HepG2 (cell line): ENCODE data around the gene NUDT21. TPM values are rescaled to one million over a fixed set of nuclear protein-coding genes. Genes with fewer than 3 reads are reported as not detected.

Experiments used
- ATAC-seq: fragments of 200-7000 bp; cut with Tn5 transposase; 3 replicates; pipeline ENCODE4 v1.9.1; 2020; ENCODE audit warnings: mild to moderate bottlenecking, moderate library complexity
- BruUV-seq: library from RNA; stranded (reverse); fragments of 400-500 nt; replicated peaks from 2 replicates; lab custom pipeline; 2021; lab: Mats Ljungman, UMichigan
- CTCF ChIA-PET: fragments of 300-600 bp; formaldehyde crosslinking; extraction: SDS; loops from one replicate; lab custom pipeline; 2021; ENCODE audit warnings: low total read pairs, inconsistent platforms, low intra/inter-chr PET ratio; lab: Yijun Ruan, JAX
- POLR2A ChIA-PET: fragments of 350-600 bp; sonication (Branson Sonifier 250); formaldehyde crosslinking; loops from one replicate; lab custom pipeline; 2020; ENCODE audit warnings: antibody characterized with exemption, inconsistent platforms; lab: Yijun Ruan, JAX
- DNase-seq: peaks from one replicate; pipeline ENCODE4 v3.0.0-alpha.2; 2015; ENCODE audit warnings: low spot score
- FAIRE-seq: peaks from 3 replicates; lab custom pipeline; 2011; peaks lifted over from hg19 to GRCh38; lab: Jason Lieb, UNC
- H2AFZ ChIP-seq: one replicate; pipeline ENCODE4 v1.6.1; 2011; ENCODE audit warnings: low read length, inconsistent platforms
- H3K27ac ChIP-seq: fragments of 300-600 bp; 3 replicates; pipeline ENCODE4 v1.8.0; 2011; ENCODE audit warnings: mixed run types, mild to moderate bottlenecking, mixed read lengths, low read length, inconsistent platforms; ENCODE audit not compliant: insufficient read depth; ENCODE audit errors: extremely low read length
- H3K27me3 ChIP-seq, 2 experiments: fragments of 200-600 bp in 1 of 2; 2 replicates in 1 of 2; 3 replicates in 1 of 2; pipeline versions ENCODE4 v1.6.0 to v1.8.0; 2011; ENCODE audit warnings: low read length in 2 of 2, mild to moderate bottlenecking in 2 of 2, moderate library complexity in 2 of 2, inconsistent platforms in 1 of 2; ENCODE audit not compliant: insufficient read depth in 2 of 2, control insufficient read depth in 1 of 2
- H3K36me3 ChIP-seq, 2 experiments: fragments of 200-600 bp in 1 of 2; replicated peaks in 1 of 2; 2 replicates in 1 of 2; 3 replicates in 1 of 2; pipeline versions ENCODE4 v1.5.1 to v1.8.0; 2011; ENCODE audit warnings: low read length in 2 of 2, inconsistent platforms in 1 of 2; ENCODE audit not compliant: insufficient read depth in 2 of 2, control insufficient read depth in 1 of 2
- H3K4me1 ChIP-seq: 2 replicates; pipeline ENCODE4 v1.5.1; 2012; ENCODE audit warnings: low read length, inconsistent platforms; ENCODE audit not compliant: insufficient read depth
- H3K4me2 ChIP-seq: 2 replicates; pipeline ENCODE4 v1.6.0; 2011; ENCODE audit warnings: low read depth, low read length, inconsistent platforms
- H3K4me3 ChIP-seq, 3 experiments: fragments of 200-600 bp in 1 of 3; sonication (generic), shearing (Covaris generic) in 1 of 3; replicated peaks in 1 of 3; 2 replicates each; pipeline ENCODE4 v1.5.1; 2011 to 2016; ENCODE audit warnings: low read length in 3 of 3, inconsistent platforms in 2 of 3, low read depth in 2 of 3, mild to moderate bottlenecking in 2 of 3, control low read depth in 1 of 3, mixed read lengths in 1 of 3; ENCODE audit not compliant: insufficient read depth in 1 of 3
- H3K79me2 ChIP-seq: one replicate; pipeline ENCODE4 v1.6.1; 2011; ENCODE audit warnings: low read length, inconsistent platforms; ENCODE audit not compliant: insufficient read depth
- H3K9ac ChIP-seq: 2 replicates; pipeline ENCODE4 v1.6.0; 2011; ENCODE audit warnings: mild to moderate bottlenecking, low read depth, low read length, inconsistent platforms; ENCODE audit not compliant: insufficient read depth
- H3K9me3 ChIP-seq: 2 replicates; pipeline ENCODE4 v1.5.1; 2012; ENCODE audit warnings: mild to moderate bottlenecking, low read length
- H4K20me1 ChIP-seq: 2 replicates; pipeline ENCODE4 v1.6.0; 2011; ENCODE audit warnings: inconsistent platforms, mild to moderate bottlenecking, low read length, moderate library complexity; ENCODE audit not compliant: insufficient read depth
- ATM ChIP-seq: fragments of 450-650 bp; IDR thresholded peaks from 2 replicates; pipeline ENCODE4 v1.7.1; 2017; ENCODE audit warnings: mild to moderate bottlenecking, borderline replicate concordance
- KAT8 ChIP-seq: IDR thresholded peaks from 2 replicates; pipeline ENCODE4 v1.6.1; 2016; ENCODE audit warnings: missing genetic modification reagents, missing compliant biosample characterization
- KLF12 ChIP-seq: sonication (generic); formaldehyde crosslinking; IDR thresholded peaks from 2 replicates; pipeline ENCODE4 v1.4.0; 2020; ENCODE audit warnings: missing genetic modification reagents, borderline replicate concordance
- TRIM24 ChIP-seq: sonication (generic); formaldehyde crosslinking; IDR thresholded peaks from 2 replicates; pipeline ENCODE4 v1.8.0; 2022; ENCODE audit warnings: mild to moderate bottlenecking, missing genetic modification reagents
- ZNF225 ChIP-seq: sonication (generic); formaldehyde crosslinking; IDR thresholded peaks from 2 replicates; pipeline ENCODE4 v1.4.0; 2020; ENCODE audit warnings: mild to moderate bottlenecking, missing genetic modification reagents
- ZNF557 ChIP-seq: sonication (generic); formaldehyde crosslinking; IDR thresholded peaks from 2 replicates; pipeline ENCODE4 v1.4.0; 2020; ENCODE audit warnings: missing genetic modification reagents
- WGBS: methylation state at CpG from one replicate; pipeline ENCODE4 v1.1.6; 2017; ENCODE audit warnings: low lambda C conversion rate; 5-methylcytosine and 5-hydroxymethylcytosine counted together
- in situ Hi-C: cut with HindIII; loops from 2 replicates; pipeline ENCODE4 v1.10.0; 2017; ENCODE audit warnings: low pct_unique_long_range_greater_than_20kb; ENCODE audit not compliant: extremely low pct_ligation_motif_present
- intact Hi-C: fragments of 100-400 bp; cut with micrococcal nuclease; formaldehyde crosslinking; loops from one replicate; pipeline ENCODE4 v1.10.0; 2022; ENCODE audit not compliant: unreplicated experiment
- polyA plus RNA-seq, 8 experiments: library from polyadenylated mRNA; depleted of rRNA in 3 of 8; stranded (reverse) in 7 of 8; unstranded in 1 of 8; fragments of >200 nt; fragmentation: Illumina TruSeq in 4 of 8; extraction: Trizol in 4 of 8; gene quantifications; 2 replicates each; pipeline versions ENCODE4 v1.2.1 to v1.2.3, GENCODE V29; 2011 to 2016; ENCODE audit warnings: low read depth in 4 of 8, missing spikeins in 1 of 8, mixed read lengths in 1 of 8; ENCODE audit not compliant: insufficient read depth in 1 of 8
- total RNA-seq, 5 experiments: library from RNA; depleted of rRNA; stranded (reverse); fragments of >200 nt; fragmentation: Illumina TruSeq; extraction: Trizol; gene quantifications; 2 replicates each; pipeline ENCODE4 v1.2.3, GENCODE V29; 2016; ENCODE audit warnings: low read depth in 1 of 5
- TF ChIP-seq, protein P1 (sequence below): sonication (generic); formaldehyde crosslinking; IDR thresholded peaks from 2 replicates; pipeline ENCODE4 v1.5.1; 2020; ENCODE audit warnings: mild to moderate bottlenecking, missing genetic modification reagents
- TF ChIP-seq, protein P2 (sequence below): sonication (generic); IDR thresholded peaks from 2 replicates; pipeline ENCODE4 v1.6.1; 2016; ENCODE audit warnings: low read depth, borderline replicate concordance
- TF ChIP-seq, protein P3 (sequence below): sonication (generic); formaldehyde crosslinking; conservative IDR thresholded peaks from 2 replicates; pipeline ENCODE4 v1.4.0; 2020; ENCODE audit warnings: mild to moderate bottlenecking, missing genetic modification reagents, moderate library complexity
- TF ChIP-seq, protein P4 (sequence below): sonication (generic); formaldehyde crosslinking; IDR thresholded peaks from 2 replicates; pipeline ENCODE4 v1.8.0; 2022; ENCODE audit warnings: missing genetic modification reagents, mild to moderate bottlenecking, borderline replicate concordance

The NUDT21 gene
- total and polyA plus RNA-seq, 2 of the 13 experiments (the other 11 are each of a cell fraction or from before 2014, with no cell fraction given): 177 to 210 TPM

DNA sequence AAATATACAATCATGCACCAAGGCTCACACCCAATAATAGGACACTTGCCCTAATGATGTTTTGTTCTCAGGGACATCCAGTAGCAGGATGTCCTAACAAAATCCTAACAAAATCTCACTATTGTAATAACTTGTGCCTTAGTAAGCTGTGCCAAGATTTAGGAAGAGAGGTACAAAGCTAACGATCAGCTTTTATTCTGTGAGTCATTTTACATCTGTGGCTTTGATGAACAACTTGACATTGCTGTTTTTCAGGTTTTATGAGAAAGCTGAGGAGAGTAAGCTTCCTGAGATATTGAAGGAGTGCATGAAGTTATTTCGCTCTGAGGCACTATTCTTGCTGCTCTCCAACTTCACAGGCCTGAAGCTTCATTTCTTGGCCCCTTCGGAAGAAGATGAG, 19.1 kb upstream of the NUDT21 start:
- no peak overlapping the region for H3K4me2 ChIP-seq
- no peak for ATAC-seq
- intact Hi-C loops: no loop called here
- H3K9me3 ChIP-seq: no peaks in the 10 kb centered on the region
- BruUV-seq: no TSS peak
- in situ Hi-C loops: no loop called here
- H3K27me3 ChIP-seq: no peaks in the 10 kb centered on the region
- H4K20me1 ChIP-seq: no peaks in the 10 kb centered on the region
- POLR2A ChIA-PET: interaction anchor here (1.6 kb wide), 1 partner anchor 19 kb away, joined by 5 read pairs; the partner anchor contains the start of genes NUDT21 and OGFOD1
- no peaks in the 10 kb centered on the region for H3K79me2 ChIP-seq
- no peaks in the 10 kb centered on the region for H3K4me1 ChIP-seq
- 99% methylated on average over 3 of the region's 3 CpGs for WGBS
- no peak for DNase-seq
- peaks cover 42 to 80% of the 10 kb centered on the region in 2 experiments for H3K36me3 ChIP-seq
- H3K27ac ChIP-seq: no peak overlapping the region
- CTCF ChIA-PET: no interaction called here
- H3K9ac ChIP-seq: no peak overlapping the region
- H2AFZ ChIP-seq: no peak overlapping the region
- H3K4me3 ChIP-seq: no peak overlapping the region
- no peak for FAIRE-seq
- TF ChIP-seq ZNF557 (CRISPR knock-in tag): no peak
- TF ChIP-seq, protein P1, sequence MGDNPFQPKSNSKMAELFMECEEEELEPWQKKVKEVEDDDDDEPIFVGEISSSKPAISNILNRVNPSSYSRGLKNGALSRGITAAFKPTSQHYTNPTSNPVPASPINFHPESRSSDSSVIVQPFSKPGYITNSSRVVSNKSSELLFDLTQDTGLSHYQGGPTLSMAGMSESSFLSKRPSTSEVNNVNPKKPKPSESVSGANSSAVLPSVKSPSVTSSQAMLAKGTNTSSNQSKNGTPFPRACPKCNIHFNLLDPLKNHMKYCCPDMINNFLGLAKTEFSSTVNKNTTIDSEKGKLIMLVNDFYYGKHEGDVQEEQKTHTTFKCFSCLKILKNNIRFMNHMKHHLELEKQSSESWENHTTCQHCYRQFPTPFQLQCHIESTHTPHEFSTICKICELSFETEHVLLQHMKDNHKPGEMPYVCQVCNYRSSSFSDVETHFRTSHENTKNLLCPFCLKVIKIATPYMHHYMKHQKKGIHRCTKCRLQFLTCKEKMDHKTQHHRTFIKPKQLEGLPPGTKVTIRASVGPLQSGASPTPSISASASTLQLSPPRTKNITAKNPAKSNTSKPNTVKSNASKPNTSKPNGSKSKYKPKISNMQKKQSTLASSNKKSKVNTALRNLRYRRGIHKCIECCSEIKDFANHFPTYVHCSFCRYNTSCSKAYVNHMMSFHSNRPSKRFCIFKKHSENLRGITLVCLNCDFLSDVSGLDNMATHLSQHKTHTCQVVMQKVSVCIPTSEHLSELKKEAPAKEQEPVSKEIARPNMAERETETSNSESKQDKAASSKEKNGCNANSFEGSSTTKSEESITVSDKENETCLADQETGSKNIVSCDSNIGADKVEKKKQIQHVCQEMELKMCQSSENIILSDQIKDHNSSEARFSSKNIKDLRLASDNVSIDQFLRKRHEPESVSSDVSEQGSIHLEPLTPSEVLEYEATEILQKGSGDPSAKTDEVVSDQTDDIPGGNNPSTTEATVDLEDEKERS (CRISPR knock-in tag): no peak
- no peak for TF ChIP-seq KAT8 (CRISPR knock-in tag)
- TF ChIP-seq KLF12 (CRISPR knock-in tag): no peak
- TF ChIP-seq ZNF225: no peak
- TF ChIP-seq, all 625 proteins: peak for 0

DNA sequence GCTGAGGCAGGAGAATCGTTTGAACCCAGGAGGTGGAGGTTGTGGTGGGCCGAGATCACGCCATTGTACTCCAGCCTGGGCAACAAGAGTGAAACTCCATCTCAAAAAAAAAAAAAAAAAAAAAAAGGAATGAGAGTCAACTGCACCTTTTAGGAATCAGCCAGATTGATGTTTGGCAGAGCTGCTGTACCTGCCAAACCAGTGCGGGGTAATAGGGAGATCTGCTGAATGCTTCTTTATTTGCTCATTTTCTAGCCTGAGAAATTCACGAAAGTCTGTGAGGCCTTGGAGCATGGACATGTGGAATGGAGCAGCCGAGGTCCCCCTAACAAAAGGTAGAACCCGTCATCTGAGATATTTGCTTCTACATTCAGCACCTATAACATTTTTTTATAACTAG, 18.6 kb upstream of the NUDT21 start:
- no peak overlapping the region for H3K9ac ChIP-seq
- CTCF ChIA-PET: no interaction called here
- no peaks in the 10 kb centered on the region for H3K27me3 ChIP-seq
- intact Hi-C loops (no loop called here), in situ Hi-C loops (no loop called here)
- H3K79me2 ChIP-seq: no peaks in the 10 kb centered on the region
- no peaks in the 10 kb centered on the region for H3K4me1 ChIP-seq
- H3K36me3 ChIP-seq: peaks cover 39 to 77% of the 10 kb centered on the region in 2 experiments
- H3K4me3 ChIP-seq: no peak overlapping the region
- DNase-seq (no peak), ATAC-seq (no peak), FAIRE-seq (no peak)
- 98% methylated on average over 7 of the region's 7 CpGs for WGBS
- no peak overlapping the region for H3K4me2 ChIP-seq
- no peaks in the 10 kb centered on the region for H3K9me3 ChIP-seq
- BruUV-seq: no TSS peak
- POLR2A ChIA-PET: interaction anchor here (1.6 kb wide), 1 partner anchor 19 kb away, joined by 5 read pairs; the partner anchor contains the start of genes NUDT21 and OGFOD1
- H2AFZ ChIP-seq: no peak overlapping the region
- no peak overlapping the region for H3K27ac ChIP-seq
- no peaks in the 10 kb centered on the region for H4K20me1 ChIP-seq
- TF ChIP-seq, protein P2, sequence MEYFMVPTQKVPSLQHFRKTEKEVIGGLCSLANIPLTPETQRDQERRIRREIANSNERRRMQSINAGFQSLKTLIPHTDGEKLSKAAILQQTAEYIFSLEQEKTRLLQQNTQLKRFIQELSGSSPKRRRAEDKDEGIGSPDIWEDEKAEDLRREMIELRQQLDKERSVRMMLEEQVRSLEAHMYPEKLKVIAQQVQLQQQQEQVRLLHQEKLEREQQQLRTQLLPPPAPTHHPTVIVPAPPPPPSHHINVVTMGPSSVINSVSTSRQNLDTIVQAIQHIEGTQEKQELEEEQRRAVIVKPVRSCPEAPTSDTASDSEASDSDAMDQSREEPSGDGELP: no peak
- TF ChIP-seq, protein P3, sequence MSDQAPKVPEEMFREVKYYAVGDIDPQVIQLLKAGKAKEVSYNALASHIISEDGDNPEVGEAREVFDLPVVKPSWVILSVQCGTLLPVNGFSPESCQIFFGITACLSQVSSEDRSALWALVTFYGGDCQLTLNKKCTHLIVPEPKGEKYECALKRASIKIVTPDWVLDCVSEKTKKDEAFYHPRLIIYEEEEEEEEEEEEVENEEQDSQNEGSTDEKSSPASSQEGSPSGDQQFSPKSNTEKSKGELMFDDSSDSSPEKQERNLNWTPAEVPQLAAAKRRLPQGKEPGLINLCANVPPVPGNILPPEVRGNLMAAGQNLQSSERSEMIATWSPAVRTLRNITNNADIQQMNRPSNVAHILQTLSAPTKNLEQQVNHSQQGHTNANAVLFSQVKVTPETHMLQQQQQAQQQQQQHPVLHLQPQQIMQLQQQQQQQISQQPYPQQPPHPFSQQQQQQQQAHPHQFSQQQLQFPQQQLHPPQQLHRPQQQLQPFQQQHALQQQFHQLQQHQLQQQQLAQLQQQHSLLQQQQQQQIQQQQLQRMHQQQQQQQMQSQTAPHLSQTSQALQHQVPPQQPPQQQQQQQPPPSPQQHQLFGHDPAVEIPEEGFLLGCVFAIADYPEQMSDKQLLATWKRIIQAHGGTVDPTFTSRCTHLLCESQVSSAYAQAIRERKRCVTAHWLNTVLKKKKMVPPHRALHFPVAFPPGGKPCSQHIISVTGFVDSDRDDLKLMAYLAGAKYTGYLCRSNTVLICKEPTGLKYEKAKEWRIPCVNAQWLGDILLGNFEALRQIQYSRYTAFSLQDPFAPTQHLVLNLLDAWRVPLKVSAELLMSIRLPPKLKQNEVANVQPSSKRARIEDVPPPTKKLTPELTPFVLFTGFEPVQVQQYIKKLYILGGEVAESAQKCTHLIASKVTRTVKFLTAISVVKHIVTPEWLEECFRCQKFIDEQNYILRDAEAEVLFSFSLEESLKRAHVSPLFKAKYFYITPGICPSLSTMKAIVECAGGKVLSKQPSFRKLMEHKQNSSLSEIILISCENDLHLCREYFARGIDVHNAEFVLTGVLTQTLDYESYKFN (CRISPR knock-in tag): no peak
- TF ChIP-seq TRIM24 (CRISPR knock-in tag) (no peak), ATM (no peak)
- TF ChIP-seq, protein P4, sequence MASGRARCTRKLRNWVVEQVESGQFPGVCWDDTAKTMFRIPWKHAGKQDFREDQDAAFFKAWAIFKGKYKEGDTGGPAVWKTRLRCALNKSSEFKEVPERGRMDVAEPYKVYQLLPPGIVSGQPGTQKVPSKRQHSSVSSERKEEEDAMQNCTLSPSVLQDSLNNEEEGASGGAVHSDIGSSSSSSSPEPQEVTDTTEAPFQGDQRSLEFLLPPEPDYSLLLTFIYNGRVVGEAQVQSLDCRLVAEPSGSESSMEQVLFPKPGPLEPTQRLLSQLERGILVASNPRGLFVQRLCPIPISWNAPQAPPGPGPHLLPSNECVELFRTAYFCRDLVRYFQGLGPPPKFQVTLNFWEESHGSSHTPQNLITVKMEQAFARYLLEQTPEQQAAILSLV: no peak
